Measurements from ENCODE around the gene ARFIP1.
"Not testable (repeated sequence)": the region's sequence is repeated elsewhere in the genome, so short reads cannot be mapped to it uniquely, and the experiment has no call there.

ARFIP1 gene, protein sequence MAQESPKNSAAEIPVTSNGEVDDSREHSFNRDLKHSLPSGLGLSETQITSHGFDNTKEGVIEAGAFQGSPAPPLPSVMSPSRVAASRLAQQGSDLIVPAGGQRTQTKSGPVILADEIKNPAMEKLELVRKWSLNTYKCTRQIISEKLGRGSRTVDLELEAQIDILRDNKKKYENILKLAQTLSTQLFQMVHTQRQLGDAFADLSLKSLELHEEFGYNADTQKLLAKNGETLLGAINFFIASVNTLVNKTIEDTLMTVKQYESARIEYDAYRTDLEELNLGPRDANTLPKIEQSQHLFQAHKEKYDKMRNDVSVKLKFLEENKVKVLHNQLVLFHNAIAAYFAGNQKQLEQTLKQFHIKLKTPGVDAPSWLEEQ

GRCh38 chr4:152779513-152780266, at the start of gene ARFIP1, which contains the start of gene TIGD4:
Gene ARFIP1 (plus strand): TSS chr4:152779954. CDS start chr4:152829634, 49,680 bp downstream.
Gene TIGD4 (minus strand): TSS chr4:152779730. CDS start chr4:152771004, 8,726 bp downstream.
- DNase-seq = peak; percentile 91 to 100 (median 98)

DNA sequence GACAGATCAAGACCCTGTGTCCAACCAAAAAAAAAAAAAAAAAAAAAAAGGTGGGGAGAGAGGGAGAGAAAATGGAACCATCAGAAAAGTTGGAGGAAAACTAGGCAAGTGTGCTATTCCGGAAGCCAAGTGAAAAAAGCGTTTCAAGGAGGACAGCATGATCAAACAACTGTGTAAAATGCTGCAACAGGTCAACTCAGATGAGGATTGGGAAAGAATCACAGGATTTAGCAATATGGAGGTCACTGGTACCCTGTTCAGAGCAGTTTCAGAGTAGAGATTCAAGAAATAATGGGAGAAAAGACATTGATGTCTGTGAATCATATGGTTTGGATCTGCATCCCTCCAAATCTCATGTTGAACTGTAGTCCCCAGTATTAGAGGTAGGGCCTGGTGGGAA, 47.8 kb upstream of the ARFIP1 start:
- DNase-seq = no peak

DNA sequence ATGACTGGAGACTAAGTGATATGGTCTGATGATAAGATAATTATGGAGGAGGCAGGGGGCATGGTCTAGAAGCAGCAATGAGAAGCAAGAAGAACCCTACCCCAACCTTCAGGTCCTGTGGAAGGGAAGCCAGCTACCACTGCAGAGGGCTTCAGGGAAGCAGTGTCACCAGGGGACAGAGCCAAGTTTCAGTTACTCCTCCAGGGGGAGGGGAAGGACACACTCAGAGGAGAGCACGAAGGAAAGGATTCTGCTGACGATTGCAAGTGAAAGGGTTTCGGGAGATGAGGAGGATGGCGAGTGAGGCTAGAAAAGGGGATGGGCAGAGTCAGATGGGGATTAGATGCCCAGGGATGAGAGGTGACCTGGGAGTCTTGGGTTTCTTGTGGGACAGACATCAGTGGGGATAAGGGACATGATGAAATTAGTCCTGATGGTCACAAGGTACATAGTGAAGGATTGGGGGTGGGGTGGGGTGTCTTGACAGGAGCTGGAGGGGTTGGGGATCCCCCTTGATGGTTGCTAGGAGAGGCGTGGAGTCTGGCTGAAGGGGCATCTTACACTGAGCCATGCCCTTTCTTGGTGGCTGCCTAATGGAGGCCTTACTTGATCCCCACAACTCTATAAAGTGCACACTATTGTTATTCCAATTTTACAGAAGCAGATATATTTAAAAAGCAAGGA, 45.6 kb upstream of the ARFIP1 start:
- peak in 1 of 58 donors; percentile 17 for DNase-seq

DNA sequence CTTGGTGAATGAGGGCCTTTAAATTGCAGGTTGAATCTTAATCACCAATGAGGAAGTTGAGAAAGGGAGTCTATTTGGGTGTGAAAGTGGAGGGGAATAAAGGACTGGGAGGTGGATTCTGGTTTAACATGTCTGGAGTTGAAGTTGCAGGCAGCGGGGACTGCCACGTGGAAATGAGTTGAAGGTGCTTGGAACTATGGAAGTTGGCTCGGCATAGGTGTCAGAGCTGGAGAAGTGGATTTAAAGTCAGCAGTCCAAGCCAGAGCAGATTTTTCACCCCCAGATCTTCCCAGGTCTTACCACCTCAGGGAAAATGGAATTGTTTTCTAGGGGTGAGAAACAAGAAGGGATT, 45.1 kb upstream of the ARFIP1 start:
- DNase-seq = no peak

- peak in 1 of 58 donors; percentile 8 for DNase-seq
These were observed 44.3 kb upstream of the ARFIP1 start for GRCh38 chr4:152735396-152735859.

GRCh38 chr4:152735906-152736305, 43.8 kb upstream of the ARFIP1 start:
- DNase-seq = no peak

DNA sequence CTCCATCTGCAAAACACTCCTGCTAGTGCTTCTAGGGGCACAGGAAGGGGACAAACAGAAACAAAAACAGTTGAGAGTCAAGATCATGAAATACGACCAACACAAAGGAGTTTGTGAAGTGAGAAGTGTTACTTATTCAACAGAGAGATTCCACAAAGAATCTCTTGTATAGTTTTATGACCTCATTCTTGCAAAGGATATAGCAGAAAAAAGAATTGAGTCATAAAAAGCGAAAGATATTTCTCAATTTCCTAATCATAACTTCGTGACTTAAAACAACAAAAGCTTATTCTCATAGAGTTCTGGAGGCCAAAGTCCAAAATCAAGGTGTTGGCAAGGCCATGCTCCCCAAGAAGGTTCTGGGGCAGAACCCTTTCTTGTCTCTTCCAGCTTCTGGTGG, 40.9 kb upstream of the ARFIP1 start:
- no peak for DNase-seq

DNA sequence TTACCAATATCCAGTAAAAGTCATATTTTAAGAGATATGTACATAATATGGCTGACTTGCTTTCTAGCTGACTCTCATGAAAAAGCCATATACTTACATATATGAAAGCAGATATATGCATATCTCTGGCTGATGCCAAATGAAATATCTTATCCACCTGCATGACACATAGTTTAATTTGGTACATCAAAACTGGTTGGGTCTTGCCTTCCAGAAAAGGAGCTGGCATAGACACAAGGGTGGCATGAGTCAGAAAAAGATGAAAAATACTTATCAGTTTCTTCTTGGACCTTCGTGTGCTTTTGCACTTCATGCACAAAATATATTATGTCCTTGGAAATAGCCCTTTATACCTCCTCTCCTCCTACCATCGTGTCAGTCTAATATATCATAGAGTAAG, 32.3 kb upstream of the ARFIP1 start:
- DNase-seq = no peak

GRCh38 chr4:152748619-152749018, 31.1 kb upstream of the ARFIP1 start:
- DNase-seq = no peak

- no peak for DNase-seq
These were observed 16.0 kb upstream of the ARFIP1 start for GRCh38 chr4:152763796-152764195.

DNA sequence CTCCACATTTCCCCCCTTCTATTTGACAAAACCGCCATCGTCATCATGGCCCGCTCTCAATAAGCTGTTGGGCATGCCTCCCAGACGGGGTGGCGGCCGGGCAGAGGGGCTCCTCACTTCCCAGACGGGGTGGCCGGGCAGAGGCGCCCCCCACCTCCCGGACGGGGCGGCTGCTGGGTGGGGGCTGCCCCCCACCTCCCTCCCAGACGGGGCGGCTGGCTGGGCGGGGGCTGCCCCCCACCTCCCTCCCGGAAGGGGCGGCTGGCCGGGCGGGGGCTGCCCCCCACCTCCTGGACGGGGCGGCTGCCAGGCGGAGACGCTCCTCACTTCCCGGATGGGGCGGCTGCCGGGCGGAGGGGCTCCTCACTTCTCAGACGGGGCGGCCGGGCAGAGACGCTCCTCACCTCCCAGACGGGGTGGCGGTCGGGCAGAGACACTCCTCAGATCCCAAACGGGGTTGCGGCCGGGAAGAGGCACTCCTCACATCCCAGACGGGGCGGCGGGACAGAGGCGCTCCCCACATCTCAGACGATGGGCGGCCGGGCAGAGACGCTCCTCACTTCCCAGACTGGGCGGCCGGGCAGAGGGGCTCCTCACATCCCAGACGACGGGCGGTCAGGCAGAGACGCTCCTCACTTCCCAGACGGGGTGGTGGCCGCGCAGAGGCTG, 14.6 kb upstream of the ARFIP1 start:
- not testable (repeated sequence) for DNase-seq

GRCh38 chr4:152771741-152772533, 7.8 kb upstream of the ARFIP1 start:
- peak in 1 of 58 donors; percentile 19 for DNase-seq

DNA sequence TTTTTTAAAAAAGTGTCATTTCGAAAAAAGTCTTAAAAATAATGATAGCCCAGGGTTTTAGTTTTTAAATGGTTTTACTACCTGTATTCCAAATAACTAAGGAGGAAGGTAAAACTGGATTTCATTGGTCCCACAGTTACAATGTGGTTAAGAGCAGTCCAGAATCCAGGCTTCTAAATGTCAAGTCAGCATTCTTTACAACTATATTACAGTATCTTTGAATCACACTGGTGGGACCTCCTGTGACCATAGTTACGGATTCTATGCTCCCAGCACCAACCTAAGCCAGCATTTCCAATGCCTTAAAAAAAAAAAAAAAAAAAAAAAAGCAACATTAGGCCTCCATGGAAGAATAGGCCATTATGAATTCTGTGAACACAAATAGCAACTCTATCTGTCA, 6.4 kb upstream of the ARFIP1 start:
- DNase-seq = no peak

GRCh38 chr4:152773953-152774352, 5.8 kb upstream of the ARFIP1 start:
- DNase-seq = no peak

GRCh38 chr4:152776352-152776751, 3.4 kb upstream of the ARFIP1 start:
- DNase-seq = no peak

DNA sequence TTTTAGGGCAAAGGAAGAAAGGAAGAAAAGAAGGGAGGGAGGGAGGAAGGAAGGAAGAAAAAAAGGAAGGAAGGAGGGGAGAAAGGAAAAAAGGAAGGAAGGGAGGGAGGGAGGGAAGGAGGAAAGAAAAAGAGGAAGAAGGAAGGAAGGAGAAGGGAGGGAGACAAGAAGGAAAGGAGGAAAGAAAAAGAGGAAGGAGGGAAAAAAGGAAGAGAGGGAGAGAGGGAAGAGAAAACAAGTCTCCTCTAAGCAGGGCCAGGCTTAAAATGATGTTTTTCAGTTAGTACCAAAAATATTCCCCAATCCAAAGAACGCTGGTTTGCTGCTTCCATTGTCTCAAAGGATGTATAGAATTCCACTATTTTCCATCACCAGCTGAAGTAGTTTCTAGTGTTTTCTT, 2.3 kb upstream of the ARFIP1 start:
- no peak for DNase-seq

DNA sequence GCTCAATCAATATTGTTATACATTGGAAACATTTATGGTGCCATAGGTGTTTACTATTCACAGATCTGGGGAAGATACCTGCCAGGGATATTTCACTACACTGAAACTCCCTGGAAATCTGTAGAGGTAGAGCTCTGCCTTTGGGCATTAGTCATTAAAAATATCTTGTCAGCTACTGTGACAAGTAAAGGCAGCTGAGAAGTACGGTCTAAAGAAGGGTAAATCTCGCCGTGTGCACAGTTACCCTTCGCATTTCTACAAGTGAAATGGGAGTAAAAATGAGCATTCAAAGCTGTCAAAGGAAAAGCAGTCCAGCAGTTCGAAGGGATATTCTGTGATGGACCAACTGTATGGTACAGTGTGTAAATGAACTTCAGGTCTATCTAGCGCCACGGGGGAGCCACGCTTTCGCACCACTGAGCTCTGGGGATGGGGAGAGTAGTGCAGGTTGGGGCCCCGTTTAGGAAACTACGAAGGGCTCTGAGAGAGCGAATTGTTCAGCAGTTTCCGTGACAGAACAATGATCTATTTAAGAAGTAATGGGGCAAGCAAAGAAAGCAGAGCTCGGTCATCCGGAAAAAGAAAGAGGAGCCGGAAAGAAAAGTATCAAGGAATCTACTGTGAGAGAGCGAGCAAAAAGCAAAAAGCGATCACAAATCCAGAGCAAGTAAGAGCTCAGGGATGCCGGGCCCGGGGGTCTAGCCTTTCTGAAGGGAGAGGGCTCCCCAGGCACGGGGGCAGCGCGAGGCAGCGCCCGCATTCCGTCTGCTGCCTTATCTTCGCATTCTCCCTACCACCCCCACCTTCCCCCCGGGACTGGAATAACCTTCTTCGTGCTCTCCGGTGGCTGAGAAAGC, 870 bp upstream of the ARFIP1 start:
- DNase-seq = peak in 28 of 58 donors; percentile 4 to 62 (median 39)

- peak in 28 of 58 donors; percentile 14 to 71 (median 51) for DNase-seq
These were observed 569 bp downstream of the ARFIP1 start for GRCh38 chr4:152780267-152780778.

Data from anterior cingulate cortex (tissue), 58 donors.